GM13977 (cell line): ENCODE data around the gene INVS.
A peak's percentile ranks its signal among the peaks of the same experiment; 100 is the strongest.
"Not testable (repeated sequence)": the region's sequence is repeated elsewhere in the genome, so short reads cannot be mapped to it uniquely, and the experiment has no call there.

Source experiments
- DNase-seq: peaks from one replicate; pipeline ENCODE4 v3.0.0; 2012; ENCODE audit warnings: low spot score
- in situ Hi-C: fragments of 300-500 bp; cut with MboI; formaldehyde crosslinking; loops from one replicate; pipeline ENCODE4 v1.12.0; 2022; ENCODE audit warnings: low sequenced_read_pairs, low pct_unique_long_range_greater_than_20kb, mixed read lengths, inconsistent platforms; ENCODE audit not compliant: unreplicated experiment
- TF ChIP-seq, protein P1 (sequence below): IDR thresholded peaks from 2 replicates; pipeline ENCODE4 v1.5.1; 2012; ENCODE audit warnings: mild to moderate bottlenecking, control low read depth; ENCODE audit not compliant: insufficient read depth; ENCODE audit errors: extremely low read depth, missing control alignments

The INVS gene

DNA sequence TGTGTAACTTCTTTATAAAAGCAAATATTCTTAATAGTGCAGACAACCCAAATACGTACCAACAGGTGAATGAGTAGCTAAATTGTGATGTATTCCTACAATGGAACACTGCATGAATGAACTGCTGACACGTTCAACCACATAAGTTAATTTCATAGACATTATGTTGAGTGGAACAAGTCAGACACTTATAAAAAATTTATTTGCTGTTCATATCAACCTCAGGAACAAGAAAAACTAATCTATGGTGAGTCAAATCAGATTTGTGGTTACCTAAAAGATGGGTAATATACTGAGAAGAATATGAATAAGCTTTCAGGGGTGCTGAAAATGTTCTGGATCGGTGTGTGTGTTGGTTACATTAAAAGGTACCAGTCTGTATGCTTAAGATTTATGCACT, 35.7 kb downstream of the INVS start:
- TF ChIP-seq, protein P1, sequence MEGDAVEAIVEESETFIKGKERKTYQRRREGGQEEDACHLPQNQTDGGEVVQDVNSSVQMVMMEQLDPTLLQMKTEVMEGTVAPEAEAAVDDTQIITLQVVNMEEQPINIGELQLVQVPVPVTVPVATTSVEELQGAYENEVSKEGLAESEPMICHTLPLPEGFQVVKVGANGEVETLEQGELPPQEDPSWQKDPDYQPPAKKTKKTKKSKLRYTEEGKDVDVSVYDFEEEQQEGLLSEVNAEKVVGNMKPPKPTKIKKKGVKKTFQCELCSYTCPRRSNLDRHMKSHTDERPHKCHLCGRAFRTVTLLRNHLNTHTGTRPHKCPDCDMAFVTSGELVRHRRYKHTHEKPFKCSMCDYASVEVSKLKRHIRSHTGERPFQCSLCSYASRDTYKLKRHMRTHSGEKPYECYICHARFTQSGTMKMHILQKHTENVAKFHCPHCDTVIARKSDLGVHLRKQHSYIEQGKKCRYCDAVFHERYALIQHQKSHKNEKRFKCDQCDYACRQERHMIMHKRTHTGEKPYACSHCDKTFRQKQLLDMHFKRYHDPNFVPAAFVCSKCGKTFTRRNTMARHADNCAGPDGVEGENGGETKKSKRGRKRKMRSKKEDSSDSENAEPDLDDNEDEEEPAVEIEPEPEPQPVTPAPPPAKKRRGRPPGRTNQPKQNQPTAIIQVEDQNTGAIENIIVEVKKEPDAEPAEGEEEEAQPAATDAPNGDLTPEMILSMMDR: no peak
- in situ Hi-C loops: no loop called here
- DNase-seq: no peak

- in situ Hi-C loops, DNase-seq: not testable (repeated sequence)
Observed at GRCh38 chr9:100136799-100137198, 37.8 kb downstream of the INVS start.

DNA sequence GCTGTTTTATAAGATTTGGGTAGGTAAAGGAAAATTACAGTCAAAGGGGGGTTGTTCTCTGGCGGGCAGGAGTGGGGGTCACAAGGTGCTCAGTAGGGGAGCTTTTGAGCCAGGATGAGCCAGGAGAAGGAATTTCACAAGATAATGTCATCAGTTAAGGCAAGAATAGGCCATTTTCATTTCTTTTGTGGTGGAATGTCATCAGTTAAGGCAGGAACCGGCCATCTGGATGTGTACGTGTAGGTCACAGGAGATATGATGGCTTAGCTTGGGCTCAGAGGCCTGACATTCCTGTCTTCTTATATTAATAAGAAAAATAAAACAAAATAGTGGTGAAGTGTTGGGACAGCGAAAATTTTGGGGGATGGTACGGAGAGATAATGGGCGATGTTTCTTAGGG, 41.3 kb downstream of the INVS start:
- in situ Hi-C loops: not testable (repeated sequence)

DNA sequence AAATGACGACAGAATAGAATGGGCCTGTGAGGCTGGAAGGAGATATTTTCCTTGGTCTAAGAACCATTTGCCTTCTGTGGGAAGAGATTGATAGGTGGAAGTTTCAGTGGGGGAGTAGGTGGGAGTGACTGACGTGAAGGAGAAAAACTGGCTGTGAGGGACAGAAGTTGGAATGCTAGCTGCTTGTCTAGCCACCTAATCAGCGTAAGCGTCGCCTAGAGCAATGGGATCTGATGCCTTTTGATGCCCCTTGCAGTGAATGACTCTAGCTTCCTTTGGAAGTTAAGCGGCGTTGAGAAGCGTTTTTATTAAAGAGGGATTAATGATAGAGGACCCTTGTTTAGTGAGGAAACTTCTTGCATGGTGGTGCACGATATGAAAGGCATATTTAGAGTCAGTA, 42.8 kb downstream of the INVS start:
- in situ Hi-C loops, DNase-seq: not testable (repeated sequence)

More for the DNA sequence above, 41.3 kb downstream of the INVS start:
- not testable (repeated sequence) for DNase-seq

- in situ Hi-C loops, DNase-seq: not testable (repeated sequence)
Observed at GRCh38 chr9:100145167-100145934, 46.3 kb downstream of the INVS start.

GRCh38 chr9:100145976-100146375, 46.9 kb downstream of the INVS start:
- DNase-seq, in situ Hi-C loops: not testable (repeated sequence)

GRCh38 chr9:100150214-100150613, 51.2 kb downstream of the INVS start:
- TF ChIP-seq, protein P1: no peak
- in situ Hi-C loops: no loop called here
- no peak for DNase-seq

GRCh38 chr9:100160021-100160420, 61.0 kb downstream of the INVS start:
- in situ Hi-C loops: no loop called here
- DNase-seq: peak; percentile 14
- TF ChIP-seq, protein P1: no peak

DNA sequence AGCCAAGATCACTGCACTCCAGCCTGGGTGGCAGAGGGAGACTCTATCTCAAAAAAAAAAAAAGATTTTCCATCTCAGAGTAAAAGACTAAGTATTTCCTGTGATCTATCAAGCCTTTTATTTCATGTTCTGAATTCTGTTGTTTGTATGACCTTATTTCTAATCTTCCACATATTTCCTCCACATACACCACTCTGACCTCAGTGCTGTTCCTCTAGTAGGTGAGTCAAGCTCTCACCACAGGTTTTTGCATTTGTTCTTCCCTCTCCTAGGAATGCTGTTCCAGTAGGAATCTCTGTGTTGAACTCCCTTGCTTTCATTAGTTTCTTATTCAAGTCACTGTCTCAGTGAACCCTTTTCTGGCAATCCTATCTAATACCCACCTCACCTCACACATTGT, 68.1 kb downstream of the INVS start:
- in situ Hi-C loops: no loop called here
- TF ChIP-seq, protein P1: no peak
- DNase-seq: no peak
